Bladder microvascular endothelial cell (primary cell): ENCODE data around the gene NRAS. TPM values are rescaled to one million over a fixed set of nuclear protein-coding genes. Genes with fewer than 3 reads are reported as not detected.

Source experiments
- total RNA-seq: library from RNA; depleted of rRNA; stranded (reverse); fragments of >200 nt; gene quantifications from 2 replicates; pipeline ENCODE4 v1.2.3, GENCODE V29; 2014

The NRAS gene
- total RNA-seq: 53.9 and 59.7 TPM in 2 replicates

DNA sequence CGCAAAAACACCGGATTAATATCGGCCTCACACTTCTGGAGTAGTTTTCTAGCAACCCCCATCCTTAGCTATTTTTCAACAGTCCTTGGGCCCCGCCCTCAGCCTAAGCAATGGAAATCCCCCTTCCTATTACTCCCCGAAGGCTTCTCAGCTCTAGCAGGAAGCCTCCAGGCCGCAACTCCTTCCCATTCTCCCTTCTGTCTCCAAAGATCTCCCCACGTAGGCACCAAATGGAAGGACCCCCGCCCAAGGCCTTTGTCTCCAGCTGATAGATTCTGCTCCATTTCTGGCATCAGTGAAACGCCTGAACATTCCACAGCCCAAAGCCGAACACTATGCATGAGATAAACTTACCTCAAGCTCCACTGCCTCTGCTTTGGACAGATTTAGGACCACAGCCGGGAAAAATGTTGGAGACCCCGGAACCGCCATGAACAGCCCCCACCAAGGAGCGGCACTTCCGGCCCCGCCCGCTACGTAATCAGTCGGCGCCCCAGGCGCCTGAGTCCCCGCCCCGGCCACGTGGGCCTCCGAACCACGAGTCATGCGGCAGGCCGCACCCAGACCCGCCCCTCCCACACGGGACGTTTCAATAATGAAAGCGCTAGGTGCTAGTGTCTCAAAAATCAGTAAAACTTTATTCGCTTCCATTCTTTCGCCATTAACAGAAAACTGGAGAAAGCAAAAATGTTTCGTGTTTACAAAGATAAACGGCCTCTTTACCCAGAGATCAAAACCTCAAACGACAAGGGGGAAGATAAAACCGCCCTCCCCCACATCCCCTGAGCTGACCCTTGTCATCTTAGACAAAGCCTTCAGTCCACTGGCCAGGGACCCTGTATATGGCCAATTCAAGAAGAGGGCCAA, at the start of gene NRAS:
NRAS (minus strand) TSS at position 468 of the 867 bp plus-strand sequence. CDS start 611 bp downstream, outside the sequence.

DNA sequence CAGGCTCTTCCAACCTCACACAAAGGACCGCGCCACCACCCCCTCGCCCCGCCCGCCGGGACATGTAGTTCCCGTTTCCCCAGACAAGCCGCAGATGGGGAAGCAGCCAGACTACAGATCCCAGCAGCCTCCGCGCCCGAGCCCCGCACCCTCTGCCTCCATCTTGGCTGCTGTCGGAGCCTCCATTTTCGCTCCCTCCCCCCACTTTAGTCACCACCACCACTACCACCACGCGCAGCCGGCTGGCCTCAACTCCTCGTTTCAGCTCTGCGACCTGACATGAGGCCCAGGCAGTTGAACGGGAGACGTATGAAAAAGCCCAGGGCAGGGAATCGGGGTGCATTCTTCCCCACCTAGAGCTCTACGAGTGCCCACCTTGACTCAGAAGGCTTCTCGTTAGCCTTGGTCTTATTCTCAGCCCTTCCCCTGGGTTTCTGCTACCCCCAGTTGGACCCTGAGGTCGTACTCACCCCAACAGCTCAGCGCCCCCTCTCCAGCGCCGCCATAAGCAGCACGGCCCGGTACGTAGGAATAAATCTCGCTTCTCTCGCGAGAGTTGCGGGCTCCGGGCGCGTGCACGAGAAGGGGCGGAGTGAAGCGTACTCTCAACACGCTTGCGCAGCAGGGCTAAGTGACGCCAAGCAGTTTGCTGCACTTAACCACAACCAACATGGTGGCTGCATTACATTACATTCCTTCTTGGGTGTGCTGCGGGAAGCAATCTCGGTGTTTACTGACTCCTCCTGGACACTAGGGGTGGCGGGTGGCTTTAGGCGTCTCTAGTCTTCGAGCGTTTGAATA, 41.1 kb upstream of the NRAS start, which contains the start of gene CSDE1:
CSDE1 (minus strand) TSS at position 530 of the 801 bp plus-strand sequence. CDS start 18,094 bp downstream, outside the sequence.

DNA sequence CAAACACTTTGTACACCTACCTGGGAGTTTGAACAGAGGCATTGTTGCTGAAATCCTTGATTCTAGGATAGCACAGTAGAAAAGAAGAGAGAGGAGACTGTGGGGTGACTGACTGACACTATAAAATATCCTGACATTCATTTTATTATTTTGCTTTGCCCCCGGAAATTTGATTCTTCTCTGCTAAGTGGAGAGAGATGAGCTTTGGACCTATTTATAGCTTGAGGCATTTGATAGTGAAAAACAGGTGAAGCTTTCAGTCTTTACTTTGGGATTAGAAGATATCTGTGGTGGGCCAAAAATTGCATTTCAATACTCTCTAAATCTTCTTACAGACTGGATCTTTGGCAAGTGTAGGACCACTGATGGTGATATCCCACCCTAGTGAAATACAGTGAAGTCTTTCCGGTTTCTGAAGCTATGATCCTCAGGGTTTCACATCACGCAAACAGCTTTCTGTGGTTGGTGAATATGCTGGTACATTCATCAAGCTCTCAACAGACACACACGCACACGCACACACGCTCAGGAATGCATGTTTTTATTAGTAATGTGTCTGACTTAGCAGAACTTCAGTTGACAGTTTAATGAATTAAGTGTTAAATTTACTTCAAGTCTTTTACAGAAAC, 21.0 kb downstream of the NRAS start, which contains the start of gene AMPD1:
AMPD1 (minus strand) TSS at position 117 of the 629 bp plus-strand sequence; CDS start at position 42, 75 bp downstream.

DNA sequence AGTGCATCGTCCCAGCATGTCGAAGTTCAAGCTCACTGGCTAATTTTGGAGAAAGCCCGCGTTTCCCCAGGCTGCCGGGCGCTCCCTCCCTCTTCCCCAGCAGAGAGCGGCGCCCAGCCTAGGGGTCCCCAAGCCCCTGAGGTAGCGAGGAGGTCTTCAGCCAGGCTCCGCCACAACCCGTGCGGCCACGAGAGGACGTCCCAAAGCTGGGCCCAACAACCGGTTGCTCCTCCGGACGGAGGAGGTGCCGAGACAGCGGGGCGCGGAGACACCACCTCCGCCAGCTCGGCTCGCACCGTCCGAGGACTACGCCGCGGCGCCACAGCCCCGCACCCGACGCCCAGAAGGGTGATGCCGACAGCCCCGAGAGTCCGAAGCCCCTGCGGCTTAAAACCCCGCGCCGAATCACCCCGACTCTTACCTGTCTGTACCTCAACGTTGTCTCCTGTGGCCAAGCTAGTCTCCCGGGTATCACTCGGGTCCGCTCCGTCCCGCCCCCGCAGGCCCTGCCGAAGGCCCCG, 46.9 kb downstream of the NRAS start, which contains the start of gene DENND2C:
DENND2C (minus strand) TSS at position 488 of the 521 bp plus-strand sequence. CDS start 44,065 bp downstream, outside the sequence.

Other genes starting within 250 kb of the NRAS start
- gene TRIM33, start 205.6 kb downstream of the NRAS start, total RNA-seq: 13.6 and 38.1 TPM in 2 replicates
- gene BCAS2, start 135.2 kb downstream of the NRAS start, total RNA-seq: 31.2 and 41.3 TPM in 2 replicates
- 0.49 and 2.0 TPM in 2 replicates for gene DENND2C, start 46.7 kb downstream of the NRAS start, total RNA-seq
- gene AMPD1, start 21.2 kb downstream of the NRAS start, total RNA-seq: not detected in 2 replicates
- gene CSDE1, start 41.2 kb upstream of the NRAS start, total RNA-seq: 521 and 814 TPM in 2 replicates
- gene SIKE1, start 63.9 kb upstream of the NRAS start, total RNA-seq: 40.2 and 62.7 TPM in 2 replicates
- not detected in 2 replicates for gene SYCP1, start 138.1 kb upstream of the NRAS start, total RNA-seq